ENCODE data around the gene STK36.

Gene STK36

GRCh38 chr2:218718058-218718457 is 46.2 kb downstream of the STK36 start:
- Histone ChIP-seq H3K4me2 (ENCODE audit: low read length, poor library complexity, severe bottlenecking) (no peak overlapping the region), H2AFZ (ENCODE audit: low read depth, low read length) (no peak overlapping the region), H3K4ac (ENCODE audit: low read depth in 1 of 2, low read length in 2 of 2) (no peak overlapping the region), H3K9ac (ENCODE audit: low read length) (no peak overlapping the region), H2BK5ac (ENCODE audit: low read depth, low read length, poor library complexity, severe bottlenecking) (no peak overlapping the region), H2AK5ac (ENCODE audit: low read length, severe bottlenecking) (no peak overlapping the region), H3K27me3 (ENCODE audit: control insufficient read depth in 1 of 2, insufficient read depth in 1 of 2, low read length in 2 of 2) (no peaks in the 10 kb centered on the region), H4K8ac (ENCODE audit: low read length) (no peak overlapping the region), H3K4me1 (ENCODE audit: control insufficient read depth, insufficient read depth, low read depth, low read length) (peaks cover 6% of the 10 kb centered on the region), H3K14ac (ENCODE audit: low read length in 2 of 2) (no peak overlapping the region), H2BK15ac (ENCODE audit: low read depth, poor library complexity, severe bottlenecking) (no peak overlapping the region), H2BK120ac (ENCODE audit: low read depth, low read length) (no peak overlapping the region), H3K79me1 (replicated peaks; ENCODE audit: low read length, poor library complexity, severe bottlenecking) (peaks cover 23% of the 10 kb centered on the region), H3K4me3 (ENCODE audit: insufficient read depth in 1 of 2, low read depth in 1 of 2, low read length in 2 of 2) (no peak overlapping the region), H3K18ac (ENCODE audit: low read depth in 1 of 2, low read length in 2 of 2) (no peak overlapping the region), H3K27ac (ENCODE audit: low read length, poor library complexity, severe bottlenecking) (no peak overlapping the region), H2BK12ac (ENCODE audit: low read length in 2 of 2) (no peak overlapping the region), H3K23ac (ENCODE audit: low read length in 2 of 2) (no peak overlapping the region), H4K91ac (ENCODE audit: low read length) (no peak overlapping the region), H3K9me3 (ENCODE audit: control insufficient read depth, low read length) (no peaks in the 10 kb centered on the region), H3K36me3 (ENCODE audit: control insufficient read depth in 1 of 2, insufficient read depth in 2 of 2, low read depth in 1 of 2, low read length in 2 of 2) (peaks cover 0 to 11% of the 10 kb centered on the region in 2 experiments)
- DNase-seq, result no peak
- WGBS, result over 99% methylated on average over 7 of the region's 7 CpGs

DNA sequence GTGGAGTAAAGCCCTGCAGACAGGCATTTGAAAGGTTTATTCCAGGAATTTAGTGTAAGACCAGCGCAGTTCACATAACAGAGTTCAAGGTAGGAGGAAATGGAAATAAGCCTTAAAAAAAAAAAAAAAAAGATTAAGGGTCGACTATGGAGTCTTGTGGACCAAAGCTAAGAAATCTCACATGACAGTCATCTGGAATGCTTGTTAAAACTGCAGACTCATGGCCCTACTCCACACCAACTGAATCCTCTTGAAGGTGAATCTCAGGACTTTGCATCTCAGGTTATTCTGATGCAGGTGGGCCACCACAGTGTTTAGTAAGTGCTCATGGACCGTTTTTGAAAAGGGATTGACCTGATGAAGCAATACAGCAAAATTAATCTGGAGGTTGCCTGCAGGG is 47.6 kb downstream of the STK36 start:
- Histone ChIP-seq H3K4me3 (ENCODE audit: insufficient read depth in 1 of 2, low read depth in 1 of 2, low read length in 2 of 2) (no peak overlapping the region), H3K18ac (ENCODE audit: low read depth in 1 of 2, low read length in 2 of 2) (no peak overlapping the region), H2BK120ac (ENCODE audit: low read depth, low read length) (no peak overlapping the region), H3K4me2 (ENCODE audit: low read length, poor library complexity, severe bottlenecking) (no peak overlapping the region), H3K14ac (ENCODE audit: low read length in 2 of 2) (no peak overlapping the region), H3K9ac (ENCODE audit: low read length) (no peak overlapping the region), H4K91ac (ENCODE audit: low read length) (no peak overlapping the region), H3K9me3 (ENCODE audit: control insufficient read depth, low read length) (no peaks in the 10 kb centered on the region), H2BK12ac (ENCODE audit: low read length in 2 of 2) (no peak overlapping the region), H2AFZ (ENCODE audit: low read depth, low read length) (no peak overlapping the region), H3K23ac (ENCODE audit: low read length in 2 of 2) (no peak overlapping the region), H3K36me3 (ENCODE audit: control insufficient read depth in 1 of 2, insufficient read depth in 2 of 2, low read depth in 1 of 2, low read length in 2 of 2) (peaks cover 0 to 11% of the 10 kb centered on the region in 2 experiments), H4K8ac (ENCODE audit: low read length) (no peak overlapping the region), H3K79me1 (replicated peaks; ENCODE audit: low read length, poor library complexity, severe bottlenecking) (peaks cover 20% of the 10 kb centered on the region), H3K4ac (ENCODE audit: low read depth in 1 of 2, low read length in 2 of 2) (no peak overlapping the region), H2AK5ac (ENCODE audit: low read length, severe bottlenecking) (no peak overlapping the region), H2BK15ac (ENCODE audit: low read depth, poor library complexity, severe bottlenecking) (no peak overlapping the region), H3K27ac (ENCODE audit: low read length, poor library complexity, severe bottlenecking) (no peak overlapping the region), H3K27me3 (ENCODE audit: control insufficient read depth in 1 of 2, insufficient read depth in 1 of 2, low read length in 2 of 2) (no peaks in the 10 kb centered on the region), H3K4me1 (ENCODE audit: control insufficient read depth, insufficient read depth, low read depth, low read length) (peaks cover 4% of the 10 kb centered on the region), H2BK5ac (ENCODE audit: low read depth, low read length, poor library complexity, severe bottlenecking) (no peak overlapping the region)
- 82% methylated on average over 3 of the region's 3 CpGs for WGBS
- no peak for DNase-seq

DNA sequence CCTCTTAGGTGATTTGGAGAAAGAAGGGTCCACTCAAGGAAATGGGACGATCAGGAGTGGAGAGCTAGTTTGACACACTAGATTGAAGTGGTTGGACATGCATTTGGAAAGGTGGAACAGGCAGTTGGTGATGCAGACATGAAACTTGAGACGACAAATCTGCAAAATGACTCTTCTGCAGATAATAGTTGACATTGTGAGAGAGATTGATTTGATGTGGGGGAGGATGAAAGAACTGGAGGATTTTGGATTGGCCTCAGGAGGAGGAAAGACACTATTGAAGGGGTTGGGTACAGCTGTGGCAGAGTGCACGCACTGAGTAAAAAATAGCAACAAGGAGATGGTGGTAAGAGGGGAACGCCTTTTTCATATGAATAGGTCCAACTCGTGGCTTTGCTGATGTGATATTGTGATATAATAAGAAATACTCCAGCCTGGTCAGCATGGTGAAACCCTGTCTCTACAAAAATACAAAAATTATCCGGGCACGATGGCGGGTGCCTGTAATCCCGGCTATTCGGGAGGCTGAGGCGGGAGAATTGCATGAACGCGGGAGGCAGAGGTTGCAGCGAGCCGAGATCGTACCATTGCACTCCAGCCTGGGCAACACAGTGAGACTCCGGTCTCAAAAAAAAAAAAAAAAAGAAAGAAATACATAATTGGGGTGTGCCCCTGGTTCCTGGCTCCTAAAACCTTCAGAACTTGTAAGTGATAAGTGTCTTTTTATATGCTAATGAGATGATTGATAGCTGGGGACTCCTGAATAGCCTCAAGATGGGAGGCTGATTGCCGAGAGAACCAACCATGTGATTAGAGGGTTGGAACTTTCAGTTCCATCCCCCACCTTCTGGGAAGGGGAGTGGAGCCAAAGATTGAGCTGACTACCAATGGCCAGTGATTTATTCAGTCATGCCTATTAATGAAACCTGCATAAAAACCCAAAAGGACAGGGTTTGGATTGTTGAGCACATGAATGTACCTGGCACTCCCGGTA is 48.5 kb downstream of the STK36 start:
- Histone ChIP-seq H3K9ac (ENCODE audit: low read length) (no peak overlapping the region), H3K4ac (ENCODE audit: low read depth in 1 of 2, low read length in 2 of 2) (no peak overlapping the region), H3K27ac (ENCODE audit: low read length, poor library complexity, severe bottlenecking) (no peak overlapping the region), H3K4me2 (ENCODE audit: low read length, poor library complexity, severe bottlenecking) (no peak overlapping the region), H2BK120ac (ENCODE audit: low read depth, low read length) (no peak overlapping the region), H3K9me3 (ENCODE audit: control insufficient read depth, low read length) (no peaks in the 10 kb centered on the region), H3K27me3 (ENCODE audit: control insufficient read depth in 1 of 2, insufficient read depth in 1 of 2, low read length in 2 of 2) (no peaks in the 10 kb centered on the region), H2BK12ac (ENCODE audit: low read length in 2 of 2) (no peak overlapping the region), H3K18ac (ENCODE audit: low read depth in 1 of 2, low read length in 2 of 2) (no peak overlapping the region), H3K4me1 (ENCODE audit: control insufficient read depth, insufficient read depth, low read depth, low read length) (peaks cover 4% of the 10 kb centered on the region), H3K79me1 (replicated peaks; ENCODE audit: low read length, poor library complexity, severe bottlenecking) (peaks cover 19% of the 10 kb centered on the region), H2AK5ac (ENCODE audit: low read length, severe bottlenecking) (no peak overlapping the region), H4K91ac (ENCODE audit: low read length) (no peak overlapping the region), H3K14ac (ENCODE audit: low read length in 2 of 2) (no peak overlapping the region), H4K8ac (ENCODE audit: low read length) (no peak overlapping the region), H2BK15ac (ENCODE audit: low read depth, poor library complexity, severe bottlenecking) (no peak overlapping the region), H3K4me3 (ENCODE audit: insufficient read depth in 1 of 2, low read depth in 1 of 2, low read length in 2 of 2) (no peak overlapping the region), H2BK5ac (ENCODE audit: low read depth, low read length, poor library complexity, severe bottlenecking) (no peak overlapping the region), H2AFZ (ENCODE audit: low read depth, low read length) (no peak overlapping the region), H3K23ac (ENCODE audit: low read length in 2 of 2) (no peak overlapping the region), H3K36me3 (ENCODE audit: control insufficient read depth in 1 of 2, insufficient read depth in 2 of 2, low read depth in 1 of 2, low read length in 2 of 2) (peaks cover 0 to 11% of the 10 kb centered on the region in 2 experiments)
- WGBS, result 96% methylated on average over 18 of the region's 19 CpGs
- DNase-seq, result no peak

- no peak overlapping the region for H3K9ac ChIP-seq (ENCODE audit: low read length)
- H2AFZ ChIP-seq (ENCODE audit: low read depth, low read length), result no peak overlapping the region
- no peak overlapping the region for H2BK120ac ChIP-seq (ENCODE audit: low read depth, low read length)
- H2BK12ac ChIP-seq (ENCODE audit: low read length in 2 of 2), result no peak overlapping the region
- H3K79me1 ChIP-seq (replicated peaks; ENCODE audit: low read length, poor library complexity, severe bottlenecking), result peaks cover 17% of the 10 kb centered on the region
- DNase-seq, result no peak
- no peak overlapping the region for H3K14ac ChIP-seq (ENCODE audit: low read length in 2 of 2)
- no peaks in the 10 kb centered on the region for H3K27me3 ChIP-seq (ENCODE audit: control insufficient read depth in 1 of 2, insufficient read depth in 1 of 2, low read length in 2 of 2)
- no peak overlapping the region for H3K4ac ChIP-seq (ENCODE audit: low read depth in 1 of 2, low read length in 2 of 2)
- no peak overlapping the region for H3K4me2 ChIP-seq (ENCODE audit: low read length, poor library complexity, severe bottlenecking)
- H3K18ac ChIP-seq (ENCODE audit: low read depth in 1 of 2, low read length in 2 of 2), result no peak overlapping the region
- no peak overlapping the region for H2BK15ac ChIP-seq (ENCODE audit: low read depth, poor library complexity, severe bottlenecking)
- no peak overlapping the region for H4K8ac ChIP-seq (ENCODE audit: low read length)
- peaks cover 4% of the 10 kb centered on the region for H3K4me1 ChIP-seq (ENCODE audit: control insufficient read depth, insufficient read depth, low read depth, low read length)
- H4K91ac ChIP-seq (ENCODE audit: low read length), result no peak overlapping the region
- H3K27ac ChIP-seq (ENCODE audit: low read length, poor library complexity, severe bottlenecking), result no peak overlapping the region
- H3K23ac ChIP-seq (ENCODE audit: low read length in 2 of 2), result no peak overlapping the region
- H3K9me3 ChIP-seq (ENCODE audit: control insufficient read depth, low read length), result peaks cover 6% of the 10 kb centered on the region
- H3K4me3 ChIP-seq (ENCODE audit: insufficient read depth in 1 of 2, low read depth in 1 of 2, low read length in 2 of 2), result no peak overlapping the region
- H3K36me3 ChIP-seq (ENCODE audit: control insufficient read depth in 1 of 2, insufficient read depth in 2 of 2, low read depth in 1 of 2, low read length in 2 of 2), result peaks cover 0 to 5% of the 10 kb centered on the region in 2 experiments
- no peak overlapping the region for H2AK5ac ChIP-seq (ENCODE audit: low read length, severe bottlenecking)
- H2BK5ac ChIP-seq (ENCODE audit: low read depth, low read length, poor library complexity, severe bottlenecking), result no peak overlapping the region
Measured at GRCh38 chr2:218721488-218721887, 49.6 kb downstream of the STK36 start.
